Measurements from ENCODE around the gene ODAD3.
"Not testable (repeated sequence)": the region's sequence is repeated elsewhere in the genome, so short reads cannot be mapped to it uniquely, and the experiment has no call there.

ODAD3 gene

DNA sequence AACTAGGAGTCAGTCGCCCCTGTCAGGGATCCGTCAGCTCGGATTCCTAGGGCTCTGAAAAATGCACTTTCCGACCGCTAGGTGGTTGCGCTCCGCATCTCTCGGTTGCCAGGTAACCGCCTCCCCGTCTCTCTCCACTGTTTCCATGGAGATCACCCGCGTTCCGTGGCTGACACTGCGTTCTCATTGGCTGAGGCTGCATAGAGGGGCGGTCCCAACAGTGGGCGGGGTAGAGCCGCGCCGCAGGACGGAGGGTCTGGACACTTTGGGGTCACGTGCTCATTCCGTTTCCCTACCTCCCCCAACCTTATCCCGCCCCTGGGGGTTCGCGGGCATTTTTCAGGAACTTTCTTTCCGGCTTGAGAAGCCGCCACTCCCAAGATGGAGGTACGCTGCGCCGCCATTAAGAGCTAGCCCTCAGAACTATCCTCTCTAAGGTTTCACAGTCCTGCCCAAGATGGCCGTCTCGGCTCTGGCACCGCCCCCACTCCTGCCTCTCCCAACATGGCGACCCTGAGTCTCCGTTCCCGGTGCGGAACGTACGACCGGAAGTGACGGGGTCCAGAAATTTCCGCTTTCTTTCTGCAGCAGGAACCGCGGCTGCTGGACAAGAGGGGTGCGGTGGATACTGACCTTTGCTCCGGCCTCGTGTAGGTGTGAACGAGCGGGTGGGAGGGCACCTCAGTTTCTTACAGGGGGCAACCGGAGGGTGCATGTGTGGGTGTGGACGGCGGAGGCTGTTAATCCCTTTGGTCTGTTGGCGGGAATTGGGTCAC is at the start of gene ODAD3, which contains the start of gene PRKCSH:
TSS of gene ODAD3 (minus strand) at position 65 of the 776 bp plus-strand sequence. CDS start 105 bp downstream, outside the sequence.
TSS of gene PRKCSH (plus strand) at position 579 of the 776 bp plus-strand sequence. CDS start 483 bp downstream, outside the sequence.
- DNase-seq = peak; percentile 98

DNA sequence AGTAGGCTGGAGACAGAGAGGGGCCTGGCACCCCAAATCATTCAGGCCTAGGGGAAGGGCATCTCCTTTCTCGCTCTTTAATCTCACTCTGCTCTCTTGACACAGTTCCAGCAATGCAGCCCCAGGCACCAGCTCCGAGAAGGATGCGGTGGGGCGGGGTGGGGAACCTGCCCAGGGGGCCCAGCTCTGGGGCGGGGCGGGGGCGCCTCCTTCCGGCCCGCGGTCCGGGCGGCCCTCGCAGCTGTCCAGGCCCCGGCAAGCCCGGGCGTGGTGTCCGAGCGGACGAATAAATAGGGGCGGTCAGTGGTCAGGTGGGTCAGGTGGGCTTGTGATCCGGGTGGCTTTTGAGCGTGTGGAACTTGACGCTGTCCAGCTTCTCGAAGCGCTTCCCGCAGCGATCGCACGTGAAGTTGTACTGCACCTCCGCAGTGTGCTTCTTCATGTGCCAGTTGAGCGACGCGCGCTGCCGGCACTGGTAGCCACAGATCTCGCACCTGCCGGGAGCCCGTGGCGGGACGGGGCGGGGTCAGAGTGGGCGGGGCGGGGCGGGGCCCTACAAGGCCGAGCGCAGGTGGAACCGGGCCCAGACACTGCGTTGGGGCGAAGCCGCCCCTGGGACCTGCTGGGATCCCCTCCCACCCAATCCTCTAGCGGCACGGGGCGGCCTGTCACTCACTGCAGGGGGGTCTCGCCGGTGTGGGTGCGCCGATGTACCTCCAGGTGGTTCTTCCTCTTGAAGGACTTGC is 48.6 kb upstream of the ODAD3 start:
- DNase-seq = no peak

- peak; percentile 45 for DNase-seq
These were observed 47.6 kb upstream of the ODAD3 start for GRCh38 chr19:11482384-11483050.

- peak; percentile 84 for DNase-seq
These were observed 46.8 kb upstream of the ODAD3 start for GRCh38 chr19:11481534-11482383.

- DNase-seq = no peak
These were observed 46.0 kb upstream of the ODAD3 start, which contains the start of gene ELAVL3 for GRCh38 chr19:11480715-11481533. Gene ELAVL3, minus strand, starts transcription at chr19:11481046. Its CDS starts 438 bp downstream, at chr19:11480608.

DNA sequence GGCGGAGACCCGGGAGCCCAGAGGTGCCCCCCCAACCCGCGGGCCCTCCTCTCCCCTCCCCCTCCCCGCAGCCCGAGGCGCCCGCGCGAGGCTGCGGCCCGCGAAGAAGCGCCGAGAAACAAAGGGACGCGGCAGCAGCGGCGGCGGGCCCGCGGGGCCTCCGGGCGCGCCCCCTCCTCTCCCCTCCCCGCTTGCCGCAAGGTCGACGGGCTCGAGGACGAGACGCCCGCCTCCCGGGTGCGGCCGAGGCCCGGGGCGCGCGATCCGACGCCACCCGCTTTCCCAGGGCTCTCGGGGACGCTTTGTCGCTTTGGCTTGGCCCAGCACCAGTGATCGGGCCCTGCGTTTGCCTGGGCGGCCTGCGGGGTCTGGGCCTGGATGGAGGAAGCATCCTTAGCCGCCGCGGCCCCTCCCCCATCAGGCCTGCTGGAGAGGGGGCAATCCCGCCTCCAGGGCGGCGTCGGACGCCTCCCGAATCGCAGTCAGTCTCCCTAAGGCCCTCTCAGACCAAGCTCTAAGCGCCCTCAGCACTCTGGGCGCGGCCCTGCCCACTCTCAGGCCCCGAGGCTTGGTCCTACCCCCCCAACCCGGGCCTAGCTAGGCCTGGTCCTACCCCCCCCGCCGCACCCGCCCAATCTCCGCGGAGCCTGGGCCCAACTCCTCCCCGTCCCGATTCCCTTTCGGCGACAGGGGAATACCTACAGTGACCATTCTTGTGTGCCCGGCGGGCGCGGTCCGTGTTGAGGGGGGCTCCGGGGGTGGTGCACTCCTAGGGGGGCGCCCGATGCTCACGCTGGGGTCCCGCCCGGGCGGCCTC is 45.2 kb upstream of the ODAD3 start:
- no peak for DNase-seq

DNA sequence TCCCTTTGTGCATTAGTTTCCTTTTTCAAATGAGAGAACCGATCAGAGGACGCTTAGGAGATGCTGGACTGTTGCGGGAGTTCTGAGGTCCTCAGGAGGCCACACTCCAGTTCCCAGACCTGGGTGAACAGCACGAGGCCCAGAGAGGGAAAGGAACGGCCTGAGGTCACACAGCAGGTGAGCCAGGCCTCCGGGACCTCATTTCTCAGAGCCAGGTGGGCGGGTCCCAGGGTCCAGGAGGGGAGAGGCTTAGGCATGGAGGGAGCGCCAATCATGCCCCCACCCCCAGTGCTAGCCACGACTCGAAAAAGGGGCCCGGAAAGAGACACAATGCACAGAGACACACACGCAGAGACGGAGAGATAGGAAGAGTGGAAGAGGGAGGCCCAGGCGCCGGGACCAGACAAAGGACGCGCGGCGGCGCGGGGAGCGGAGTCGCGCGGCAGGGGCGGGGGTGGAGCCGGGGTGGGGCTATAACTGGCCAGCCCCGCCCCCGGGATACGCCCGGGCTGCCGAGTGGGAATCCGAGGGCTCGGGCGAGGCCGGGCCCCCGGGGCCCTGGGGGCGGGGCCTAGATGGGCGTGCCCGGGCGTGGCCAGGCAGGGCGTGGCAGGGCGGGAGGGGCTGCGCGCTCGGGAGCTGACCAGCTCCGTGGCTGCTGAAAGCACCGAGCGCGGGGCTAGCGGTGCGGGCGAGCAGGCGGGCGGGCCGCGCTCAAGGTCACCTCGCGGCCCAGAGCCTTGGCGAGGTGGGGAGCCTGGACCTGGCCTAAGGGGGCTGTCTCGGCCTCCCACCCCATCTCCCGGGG is 44.4 kb upstream of the ODAD3 start:
- DNase-seq = no peak

DNA sequence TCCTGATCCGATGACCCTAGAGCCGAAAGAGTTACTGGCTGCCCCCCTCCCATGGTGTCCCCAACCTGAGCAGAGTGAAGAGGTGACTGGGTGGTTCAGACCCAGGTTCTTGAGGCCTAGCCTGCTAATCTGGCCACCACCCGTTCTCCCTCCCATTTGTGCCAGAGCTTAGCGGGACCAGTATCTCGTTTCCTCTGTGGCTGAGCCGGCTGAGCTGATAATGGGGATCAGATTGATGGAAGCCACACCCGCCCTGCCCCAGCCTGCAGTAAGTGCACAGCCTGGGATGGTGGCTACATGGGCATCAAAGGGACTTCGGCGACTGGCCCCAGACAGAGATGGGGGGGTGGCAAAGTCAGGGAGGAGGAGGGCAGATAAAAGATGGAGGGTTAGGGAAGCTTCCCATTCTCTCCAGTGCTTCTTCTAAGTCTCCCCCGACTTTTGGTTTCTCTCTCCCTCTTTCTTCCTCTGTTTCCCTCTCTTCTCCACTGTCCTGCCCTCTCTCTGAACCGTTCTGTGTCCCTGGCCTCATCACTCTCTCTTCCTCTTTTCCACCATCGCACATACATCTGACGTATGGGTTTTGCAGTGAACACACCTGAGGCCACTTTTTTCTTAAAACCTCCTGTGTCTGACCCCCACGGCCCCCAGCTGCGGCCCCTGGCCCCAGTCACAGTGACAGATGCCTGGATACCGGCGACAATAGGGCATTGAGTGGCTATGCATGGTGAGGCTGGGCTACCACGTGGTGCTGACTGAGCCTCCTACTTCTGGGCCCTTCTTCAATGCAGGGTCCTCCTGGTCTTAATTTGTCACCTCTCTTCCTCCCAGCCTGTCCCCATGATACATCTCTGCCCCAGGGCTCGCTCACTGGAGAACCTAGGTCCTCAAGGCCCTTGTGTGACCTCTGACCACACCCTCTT is 43.5 kb upstream of the ODAD3 start:
- DNase-seq = no peak

- DNase-seq = no peak
These were observed 40.9 kb upstream of the ODAD3 start for GRCh38 chr19:11475861-11476260.

- not testable (repeated sequence) for DNase-seq
These were observed 40.4 kb upstream of the ODAD3 start for GRCh38 chr19:11475343-11475742.

- no peak for DNase-seq
These were observed 38.8 kb upstream of the ODAD3 start for GRCh38 chr19:11473725-11474124.

GRCh38 chr19:11468266-11468845 is 33.4 kb upstream of the ODAD3 start:
- DNase-seq = not testable (repeated sequence)

- DNase-seq = no peak
These were observed 30.7 kb upstream of the ODAD3 start for GRCh38 chr19:11465600-11465999.

GRCh38 chr19:11464333-11465265 is 29.7 kb upstream of the ODAD3 start:
- DNase-seq = no peak

- no peak for DNase-seq
These were observed 28.5 kb upstream of the ODAD3 start for GRCh38 chr19:11463391-11463790.

DNA sequence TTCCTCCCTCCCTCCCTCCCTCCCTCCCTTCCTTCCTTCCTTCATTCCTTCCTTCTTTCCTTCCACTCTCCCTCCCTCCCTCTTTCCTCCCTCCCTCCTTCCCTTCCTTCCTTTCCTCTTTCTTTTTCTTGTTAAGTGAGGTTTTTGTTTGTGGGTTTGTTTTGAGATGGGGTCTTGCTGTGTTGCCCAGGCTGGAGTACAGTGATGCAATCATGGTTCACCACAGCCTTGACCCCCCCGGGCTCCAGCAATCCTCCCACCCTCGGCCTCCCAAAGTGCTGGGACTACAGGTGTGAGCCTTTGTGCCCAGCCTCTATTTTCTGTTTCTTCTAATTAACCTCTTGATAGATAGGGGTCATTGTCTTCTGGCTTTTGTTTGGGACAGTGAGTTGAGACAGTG is 26.5 kb upstream of the ODAD3 start:
- no peak for DNase-seq

DNA sequence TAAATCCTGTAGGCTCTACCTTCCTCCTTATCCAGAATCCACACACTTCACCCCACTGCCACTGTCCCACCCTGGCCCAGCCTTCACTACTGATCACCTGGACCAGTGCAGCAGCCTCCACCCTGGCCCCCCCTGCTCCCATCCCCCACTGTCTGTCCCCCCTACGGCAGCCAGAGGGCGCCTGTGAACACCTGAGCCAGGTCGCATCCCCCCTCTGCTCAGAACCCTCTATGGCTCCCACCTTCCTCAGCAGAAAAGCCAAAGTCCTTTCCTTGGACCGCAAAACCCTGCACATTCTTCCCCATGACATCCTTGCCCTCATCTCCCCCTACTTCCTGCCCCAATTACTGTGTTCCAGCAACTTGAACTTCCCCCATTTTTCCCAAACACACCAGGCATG is 25.3 kb upstream of the ODAD3 start:
- no peak for DNase-seq

All from NCI-H2029 treated with DMSO at 0.1 percent for 48 hours (cell line).